Esophagus mucosa (tissue), 1 donor: Measurements from ENCODE around the gene GPR42. TPM values are rescaled to one million over a fixed set of nuclear protein-coding genes. Genes with fewer than 3 reads are reported as not detected.

ENCODE experiments used
- ATAC-seq: fragments of 200-7000 bp; cut with Tn5 transposase; one replicate; pipeline ENCODE4 v1.9.1; 2020
- total RNA-seq: library from RNA; stranded (reverse); gene quantifications from one replicate; pipeline ENCODE4 v1.2.4, GENCODE V29; 2023
- donor health status: DM: yes; HTN: yes; CAD: no.

The GPR42 gene
- not detected for total RNA-seq

DNA sequence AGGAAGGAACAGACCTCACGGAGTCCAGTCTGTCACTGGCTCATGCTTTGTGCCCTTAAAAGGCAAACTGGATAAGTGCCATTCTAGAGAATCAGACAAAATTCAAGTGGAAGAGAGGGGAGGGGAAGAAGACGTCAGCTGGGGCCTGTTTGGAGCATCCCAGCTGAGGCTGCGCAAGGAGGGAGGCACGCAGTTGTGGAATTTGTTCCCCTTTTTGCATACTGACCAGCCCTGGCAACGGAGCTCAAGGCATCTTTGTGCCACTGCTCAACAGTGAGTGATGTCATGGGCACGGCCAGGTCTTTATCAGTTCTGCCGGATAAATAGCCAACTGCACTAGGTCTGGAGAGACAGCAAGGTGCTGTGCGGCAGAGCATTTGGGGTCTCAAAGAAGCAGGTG lies at the start of gene GPR42:
TSS of gene GPR42 (plus strand) at position 347 of the 400 bp plus-strand sequence. CDS start 292 bp downstream, outside the sequence.
- no peak for ATAC-seq

DNA sequence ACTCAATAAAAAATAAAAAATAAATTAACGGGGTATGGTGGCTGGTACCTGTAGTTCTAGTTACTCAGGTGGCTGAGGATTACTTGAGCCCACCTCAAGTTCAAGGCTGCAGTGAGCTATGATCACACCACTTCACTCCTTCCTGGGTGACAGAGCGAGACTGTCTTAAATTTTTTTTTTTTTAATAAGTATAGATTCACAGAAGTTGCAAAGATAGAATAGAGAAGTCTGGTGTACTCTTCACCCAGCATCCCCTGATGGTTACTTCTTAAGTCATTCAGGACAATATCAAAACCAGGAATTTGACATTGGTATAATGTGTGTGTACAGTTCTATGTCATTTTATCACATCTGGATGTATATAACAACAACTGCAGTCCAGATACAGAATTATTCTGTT lies 49.6 kb upstream of the GPR42 start:
- no peak for ATAC-seq

- no peak for ATAC-seq
Measured at GRCh38 chr19:35322014-35322413, 48.9 kb upstream of the GPR42 start.

- no peak for ATAC-seq
Measured at GRCh38 chr19:35327642-35328041, 43.2 kb upstream of the GPR42 start.

GRCh38 chr19:35328851-35329285 lies 42.0 kb upstream of the GPR42 start, which contains the start of gene CD22:
TSS of gene CD22 (plus strand) at chr19:35329187. CDS start at chr19:35332041, 2,854 bp downstream.
- ATAC-seq = peak; percentile 22

GRCh38 chr19:35329323-35329722 lies 41.5 kb upstream of the GPR42 start:
- peak; percentile 18 for ATAC-seq

GRCh38 chr19:35330475-35330874 lies 40.4 kb upstream of the GPR42 start:
- peak; percentile 60 for ATAC-seq

DNA sequence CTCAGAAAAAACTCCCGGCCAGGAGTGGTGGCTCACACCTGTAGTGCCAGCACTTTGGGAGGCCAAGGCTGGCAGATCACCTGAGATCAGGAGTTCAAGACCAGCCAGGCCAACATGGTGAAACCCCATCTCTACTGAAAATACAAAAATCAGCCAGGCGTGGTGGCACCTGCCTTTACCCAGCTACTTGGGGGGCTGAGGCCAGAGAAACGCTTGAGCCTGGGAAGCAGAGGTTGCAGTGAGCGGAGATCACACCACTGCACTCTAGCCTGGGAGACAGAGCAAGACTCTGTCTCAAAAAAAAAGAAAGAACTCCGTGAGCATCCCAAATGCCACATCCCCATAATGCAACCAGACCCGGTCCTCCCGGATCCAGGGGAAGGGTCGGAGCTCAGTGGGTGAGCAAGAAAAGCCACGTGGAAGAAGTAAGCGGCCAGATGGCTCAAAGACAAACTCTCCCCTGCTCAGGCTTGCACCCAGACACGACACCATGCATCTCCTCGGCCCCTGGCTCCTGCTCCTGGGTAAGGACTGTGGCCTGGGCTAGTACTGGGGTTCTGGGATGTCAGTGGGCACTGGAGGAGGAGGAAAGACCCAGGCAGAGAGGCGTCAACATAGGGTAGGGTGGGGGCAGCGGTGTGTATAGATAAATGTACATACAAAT lies 39.2 kb upstream of the GPR42 start:
- ATAC-seq = no peak

DNA sequence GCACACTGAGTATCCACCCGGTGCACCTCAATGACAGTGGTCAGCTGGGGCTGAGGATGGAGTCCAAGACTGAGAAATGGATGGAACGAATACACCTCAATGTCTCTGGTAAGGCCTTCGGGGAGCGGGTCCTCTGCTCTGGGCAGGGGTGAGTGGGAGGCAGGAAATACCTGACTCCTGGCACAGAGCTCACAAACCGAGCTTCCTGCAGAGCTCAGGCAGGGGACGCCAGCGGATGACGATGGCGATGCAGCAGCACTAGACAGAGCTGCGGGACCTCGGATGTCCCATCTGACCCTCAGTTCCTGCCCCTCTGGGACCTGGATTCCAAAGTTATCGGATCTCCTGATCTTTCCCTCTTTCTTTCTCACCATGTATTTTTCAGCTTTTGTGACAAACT lies 38.1 kb upstream of the GPR42 start:
- no peak for ATAC-seq

DNA sequence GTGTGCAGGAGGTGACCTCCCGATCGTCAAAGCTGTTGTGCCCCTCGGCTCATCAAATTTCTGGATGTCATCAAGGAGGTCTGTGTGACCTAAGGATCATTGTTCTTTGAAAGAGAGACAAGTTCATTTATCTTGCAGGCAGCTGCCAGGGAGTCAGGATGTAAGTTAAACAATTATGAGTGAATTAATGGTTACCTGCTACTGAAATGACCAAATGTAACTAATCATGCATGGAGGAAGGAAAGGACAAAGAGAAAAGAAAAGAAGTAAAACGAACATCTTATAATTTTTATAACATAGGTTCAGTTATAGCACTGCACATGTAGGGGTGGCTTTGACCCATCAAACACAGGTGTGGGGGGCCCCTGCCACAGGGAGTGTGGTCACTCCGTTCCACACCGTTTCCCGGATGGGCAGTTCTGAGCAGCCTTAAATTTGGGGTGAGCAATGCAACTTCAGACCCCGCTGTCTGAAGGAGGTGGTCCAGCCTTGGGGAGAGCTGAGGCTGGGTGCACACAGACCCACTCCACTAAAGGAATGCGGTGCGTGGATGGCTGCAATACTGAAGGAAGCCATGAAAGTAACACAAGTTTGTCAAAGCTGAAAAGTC lies 36.6 kb upstream of the GPR42 start:
- no peak for ATAC-seq

DNA sequence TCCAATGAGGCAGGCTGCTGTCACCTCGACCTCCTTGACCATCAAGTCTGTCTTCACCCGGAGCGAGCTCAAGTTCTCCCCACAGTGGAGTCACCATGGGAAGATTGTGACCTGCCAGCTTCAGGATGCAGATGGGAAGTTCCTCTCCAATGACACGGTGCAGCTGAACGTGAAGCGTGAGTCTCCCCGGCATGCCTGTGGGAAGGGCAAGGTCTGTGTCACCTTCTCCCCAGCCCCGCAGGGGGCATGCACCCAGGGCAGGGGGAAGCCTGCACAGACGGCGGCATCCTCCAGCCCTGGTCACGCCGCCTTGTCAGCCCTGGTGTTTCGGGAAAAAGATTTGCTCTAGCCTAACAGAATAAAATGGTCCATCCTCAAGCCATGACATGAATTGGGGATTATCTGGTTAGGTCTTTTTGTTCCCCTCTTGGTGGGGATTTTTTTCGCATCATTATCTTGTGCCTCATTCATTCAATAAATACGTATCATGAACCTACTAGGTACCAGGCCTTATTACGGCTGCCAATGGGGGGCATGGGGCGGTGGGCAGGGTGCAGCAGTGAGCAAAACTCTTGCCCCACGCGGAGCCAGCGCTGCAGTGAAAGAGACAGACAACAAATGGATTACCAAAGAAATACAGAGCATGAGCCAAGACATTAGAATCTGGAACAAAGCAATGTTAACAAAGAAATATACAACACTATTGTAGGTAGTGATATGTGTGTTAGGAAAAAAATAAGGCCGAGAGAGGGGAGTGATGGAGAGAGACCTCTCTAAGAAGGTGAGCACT lies 34.5 kb upstream of the GPR42 start:
- ATAC-seq = no peak

- no peak for ATAC-seq
Measured at GRCh38 chr19:35337097-35337983, 33.5 kb upstream of the GPR42 start.

DNA sequence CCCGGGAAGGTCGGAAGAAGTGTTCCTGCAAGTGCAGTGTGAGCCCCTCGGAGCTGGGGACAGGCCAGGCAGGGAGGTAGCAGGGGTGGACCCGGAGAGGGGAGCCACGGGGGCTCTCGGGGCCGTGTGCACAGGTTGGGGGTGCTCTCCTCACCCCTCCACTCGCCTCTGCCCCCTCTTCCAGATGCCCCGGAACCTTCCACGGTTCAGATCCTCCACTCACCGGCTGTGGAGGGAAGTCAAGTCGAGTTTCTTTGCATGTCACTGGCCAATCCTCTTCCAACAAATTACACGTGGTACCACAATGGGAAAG lies 32.9 kb upstream of the GPR42 start:
- ATAC-seq = peak; percentile 15

- no peak for ATAC-seq
Measured at GRCh38 chr19:35340431-35340830, 30.4 kb upstream of the GPR42 start.

DNA sequence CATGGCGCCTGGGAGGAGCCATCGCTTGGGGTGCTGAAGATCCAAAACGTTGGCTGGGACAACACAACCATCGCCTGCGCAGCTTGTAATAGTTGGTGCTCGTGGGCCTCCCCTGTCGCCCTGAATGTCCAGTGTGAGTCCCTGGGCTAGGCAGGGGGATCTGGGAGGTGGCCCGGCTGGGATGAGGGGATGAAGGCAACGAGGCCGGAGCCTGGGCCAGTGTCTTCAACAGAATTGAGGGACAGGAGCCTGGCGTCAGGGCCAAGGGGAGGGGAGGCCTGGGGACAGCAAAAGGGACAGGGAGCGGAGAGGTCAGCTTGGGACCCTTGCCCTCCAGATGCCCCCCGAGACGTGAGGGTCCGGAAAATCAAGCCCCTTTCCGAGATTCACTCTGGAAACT lies 29.9 kb upstream of the GPR42 start:
- no peak for ATAC-seq

GRCh38 chr19:35341565-35342225 lies 29.2 kb upstream of the GPR42 start:
- no peak for ATAC-seq

- ATAC-seq = no peak
Measured at GRCh38 chr19:35342430-35342829, 28.4 kb upstream of the GPR42 start.

DNA sequence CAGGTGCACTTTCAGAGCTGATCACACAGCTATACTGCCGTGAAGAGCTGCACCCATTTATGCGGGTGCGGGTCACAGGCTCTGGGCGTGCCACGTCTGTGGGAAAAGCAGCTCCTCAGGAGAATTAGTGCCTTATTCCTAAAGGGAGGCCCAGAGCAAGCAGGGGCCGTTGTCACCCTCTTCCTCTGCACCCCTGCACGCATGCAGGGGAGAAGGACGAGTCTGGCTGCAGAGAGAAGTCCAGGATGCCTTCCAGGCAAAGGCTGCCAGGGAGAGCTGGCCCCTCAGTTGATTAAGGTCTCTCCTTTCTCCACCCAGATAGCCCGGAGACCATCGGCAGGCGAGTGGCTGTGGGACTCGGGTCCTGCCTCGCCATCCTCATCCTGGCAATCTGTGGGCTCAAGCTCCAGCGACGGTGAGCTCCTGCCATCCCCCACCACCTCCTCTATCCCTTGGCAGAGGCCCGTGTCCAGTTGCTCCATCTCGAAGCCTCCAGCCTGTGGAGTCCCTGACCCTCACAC lies 26.3 kb upstream of the GPR42 start:
- no peak for ATAC-seq

GRCh38 chr19:35345671-35346111 lies 25.2 kb upstream of the GPR42 start:
- ATAC-seq = no peak

DNA sequence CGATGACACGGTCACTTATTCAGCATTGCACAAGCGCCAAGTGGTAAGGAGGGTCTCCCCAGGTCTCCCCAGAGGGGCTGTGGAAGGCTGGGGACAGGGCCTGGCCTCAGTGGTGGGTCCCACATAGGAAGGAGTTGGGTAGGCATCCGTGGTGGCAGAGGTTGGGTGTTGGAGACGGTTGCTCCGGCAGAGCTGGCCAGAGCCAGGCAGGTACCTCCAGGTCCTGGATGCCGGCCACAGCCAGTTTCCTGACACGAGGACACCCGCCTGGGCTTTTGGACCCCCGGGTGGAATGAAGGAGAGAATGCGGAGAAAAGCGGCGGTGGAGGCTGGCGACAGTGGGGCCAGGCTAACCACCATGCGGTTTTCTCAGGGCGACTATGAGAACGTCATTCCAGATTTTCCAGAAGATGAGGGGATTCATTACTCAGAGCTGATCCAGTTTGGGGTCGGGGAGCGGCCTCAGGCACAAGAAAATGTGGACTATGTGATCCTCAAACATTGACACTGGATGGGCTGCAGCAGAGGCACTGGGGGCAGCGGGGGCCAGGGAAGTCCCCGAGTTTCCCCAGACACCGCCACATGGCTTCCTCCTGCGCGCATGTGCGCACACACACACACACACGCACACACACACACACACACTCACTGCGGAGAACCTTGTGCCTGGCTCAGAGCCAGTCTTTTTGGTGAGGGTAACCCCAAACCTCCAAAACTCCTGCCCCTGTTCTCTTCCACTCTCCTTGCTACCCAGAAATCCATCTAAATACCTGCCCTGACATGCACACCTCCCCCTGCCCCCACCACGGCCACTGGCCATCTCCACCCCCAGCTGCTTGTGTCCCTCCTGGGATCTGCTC lies 24.4 kb upstream of the GPR42 start:
- ATAC-seq = peak; percentile 55
